HepG2 (cell line): ENCODE results near the gene AARS1. TPM values are rescaled to one million over a fixed set of nuclear protein-coding genes. Genes with fewer than 3 reads are reported as not detected.

Source experiments
- NR0B2 ChIP-seq: sonication (generic); formaldehyde crosslinking; IDR thresholded peaks from 2 replicates; pipeline ENCODE4 v1.4.0; 2020; ENCODE audit warnings: mild to moderate bottlenecking, missing genetic modification reagents
- TBX3 ChIP-seq: fragments of 450-650 bp; IDR thresholded peaks from 2 replicates; pipeline ENCODE4 v1.6.1; 2017; ENCODE audit warnings: antibody characterized with exemption, mild to moderate bottlenecking, inconsistent platforms, borderline replicate concordance
- U2AF1 ChIP-seq: fragments of 200-400 bp; formaldehyde crosslinking; optimal IDR thresholded peaks from 2 replicates; pipeline ENCODE3; 2017; ENCODE audit warnings: mild to moderate bottlenecking, low read depth, low read length
- ZIK1 ChIP-seq: sonication (generic); formaldehyde crosslinking; IDR thresholded peaks from 2 replicates; pipeline ENCODE4 v1.5.0; 2020; ENCODE audit warnings: mild to moderate bottlenecking, low read depth, missing genetic modification reagents, borderline replicate concordance
- ZNF383 ChIP-seq: sonication (generic); formaldehyde crosslinking; IDR thresholded peaks from 2 replicates; pipeline ENCODE4 v1.4.0; 2020; ENCODE audit warnings: missing genetic modification reagents, mild to moderate bottlenecking, borderline replicate concordance
- ZNF503 ChIP-seq: sonication (generic); formaldehyde crosslinking; IDR thresholded peaks from 2 replicates; pipeline ENCODE4 v1.4.0; 2020; ENCODE audit warnings: missing genetic modification reagents
- ZZZ3 ChIP-seq: sonication (generic); formaldehyde crosslinking; IDR thresholded peaks from 2 replicates; pipeline ENCODE4 v1.4.0; 2020; ENCODE audit warnings: missing genetic modification reagents, mild to moderate bottlenecking, borderline replicate concordance
- polyA plus RNA-seq, 8 experiments: library from polyadenylated mRNA; depleted of rRNA in 3 of 8; stranded (reverse) in 7 of 8; unstranded in 1 of 8; fragments of >200 nt; fragmentation: Illumina TruSeq in 4 of 8; extraction: Trizol in 4 of 8; gene quantifications; 2 replicates each; pipeline versions ENCODE4 v1.2.1 to v1.2.3, GENCODE V29; 2011 to 2016; ENCODE audit warnings: low read depth in 4 of 8, missing spikeins in 1 of 8, mixed read lengths in 1 of 8; ENCODE audit not compliant: insufficient read depth in 1 of 8
- total RNA-seq, 5 experiments: library from RNA; depleted of rRNA; stranded (reverse); fragments of >200 nt; fragmentation: Illumina TruSeq; extraction: Trizol; gene quantifications; 2 replicates each; pipeline ENCODE4 v1.2.3, GENCODE V29; 2016; ENCODE audit warnings: low read depth in 1 of 5
- TF ChIP-seq, protein P1 (sequence below): sonication (generic); formaldehyde crosslinking; IDR thresholded peaks from 2 replicates; pipeline ENCODE4 v1.4.0; 2020; ENCODE audit warnings: mild to moderate bottlenecking, missing genetic modification reagents
- TF ChIP-seq, protein P2 (sequence below): sonication (generic); IDR thresholded peaks from 2 replicates; pipeline ENCODE4 v1.6.1; 2016; ENCODE audit warnings: low read depth, borderline replicate concordance
- TF ChIP-seq, protein P3 (sequence below): sonication (generic); formaldehyde crosslinking; IDR thresholded peaks from 2 replicates; pipeline ENCODE4 v1.5.1; 2020; ENCODE audit warnings: mild to moderate bottlenecking, missing genetic modification reagents
- TF ChIP-seq, protein P4 (sequence below): sonication (generic); formaldehyde crosslinking; IDR thresholded peaks from 2 replicates; pipeline ENCODE4 v1.4.0; 2020; ENCODE audit warnings: missing genetic modification reagents

AARS1 gene
- total and polyA plus RNA-seq, 2 of the 13 experiments (the other 11 are each of a cell fraction or from before 2014, with no cell fraction given), result 107 to 132 TPM

GRCh38 chr16:70250748-70251628 lies 38.3 kb downstream of the AARS1 start (continued):
- TF ChIP-seq, protein P1, sequence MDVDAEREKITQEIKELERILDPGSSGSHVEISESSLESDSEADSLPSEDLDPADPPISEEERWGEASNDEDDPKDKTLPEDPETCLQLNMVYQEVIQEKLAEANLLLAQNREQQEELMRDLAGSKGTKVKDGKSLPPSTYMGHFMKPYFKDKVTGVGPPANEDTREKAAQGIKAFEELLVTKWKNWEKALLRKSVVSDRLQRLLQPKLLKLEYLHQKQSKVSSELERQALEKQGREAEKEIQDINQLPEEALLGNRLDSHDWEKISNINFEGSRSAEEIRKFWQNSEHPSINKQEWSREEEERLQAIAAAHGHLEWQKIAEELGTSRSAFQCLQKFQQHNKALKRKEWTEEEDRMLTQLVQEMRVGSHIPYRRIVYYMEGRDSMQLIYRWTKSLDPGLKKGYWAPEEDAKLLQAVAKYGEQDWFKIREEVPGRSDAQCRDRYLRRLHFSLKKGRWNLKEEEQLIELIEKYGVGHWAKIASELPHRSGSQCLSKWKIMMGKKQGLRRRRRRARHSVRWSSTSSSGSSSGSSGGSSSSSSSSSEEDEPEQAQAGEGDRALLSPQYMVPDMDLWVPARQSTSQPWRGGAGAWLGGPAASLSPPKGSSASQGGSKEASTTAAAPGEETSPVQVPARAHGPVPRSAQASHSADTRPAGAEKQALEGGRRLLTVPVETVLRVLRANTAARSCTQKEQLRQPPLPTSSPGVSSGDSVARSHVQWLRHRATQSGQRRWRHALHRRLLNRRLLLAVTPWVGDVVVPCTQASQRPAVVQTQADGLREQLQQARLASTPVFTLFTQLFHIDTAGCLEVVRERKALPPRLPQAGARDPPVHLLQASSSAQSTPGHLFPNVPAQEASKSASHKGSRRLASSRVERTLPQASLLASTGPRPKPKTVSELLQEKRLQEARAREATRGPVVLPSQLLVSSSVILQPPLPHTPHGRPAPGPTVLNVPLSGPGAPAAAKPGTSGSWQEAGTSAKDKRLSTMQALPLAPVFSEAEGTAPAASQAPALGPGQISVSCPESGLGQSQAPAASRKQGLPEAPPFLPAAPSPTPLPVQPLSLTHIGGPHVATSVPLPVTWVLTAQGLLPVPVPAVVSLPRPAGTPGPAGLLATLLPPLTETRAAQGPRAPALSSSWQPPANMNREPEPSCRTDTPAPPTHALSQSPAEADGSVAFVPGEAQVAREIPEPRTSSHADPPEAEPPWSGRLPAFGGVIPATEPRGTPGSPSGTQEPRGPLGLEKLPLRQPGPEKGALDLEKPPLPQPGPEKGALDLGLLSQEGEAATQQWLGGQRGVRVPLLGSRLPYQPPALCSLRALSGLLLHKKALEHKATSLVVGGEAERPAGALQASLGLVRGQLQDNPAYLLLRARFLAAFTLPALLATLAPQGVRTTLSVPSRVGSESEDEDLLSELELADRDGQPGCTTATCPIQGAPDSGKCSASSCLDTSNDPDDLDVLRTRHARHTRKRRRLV (CRISPR knock-in tag), result no peak
- 0 out of 2 replicates have a peak, but pooled peaks have one; percentile 85 for TF ChIP-seq ZZZ3
- TF ChIP-seq, protein P2, sequence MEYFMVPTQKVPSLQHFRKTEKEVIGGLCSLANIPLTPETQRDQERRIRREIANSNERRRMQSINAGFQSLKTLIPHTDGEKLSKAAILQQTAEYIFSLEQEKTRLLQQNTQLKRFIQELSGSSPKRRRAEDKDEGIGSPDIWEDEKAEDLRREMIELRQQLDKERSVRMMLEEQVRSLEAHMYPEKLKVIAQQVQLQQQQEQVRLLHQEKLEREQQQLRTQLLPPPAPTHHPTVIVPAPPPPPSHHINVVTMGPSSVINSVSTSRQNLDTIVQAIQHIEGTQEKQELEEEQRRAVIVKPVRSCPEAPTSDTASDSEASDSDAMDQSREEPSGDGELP, result peak; percentile 58; the same call in 1 of the 2 replicates
- no peak for TF ChIP-seq ZNF503 (CRISPR knock-in tag)
- TF ChIP-seq, protein P3, sequence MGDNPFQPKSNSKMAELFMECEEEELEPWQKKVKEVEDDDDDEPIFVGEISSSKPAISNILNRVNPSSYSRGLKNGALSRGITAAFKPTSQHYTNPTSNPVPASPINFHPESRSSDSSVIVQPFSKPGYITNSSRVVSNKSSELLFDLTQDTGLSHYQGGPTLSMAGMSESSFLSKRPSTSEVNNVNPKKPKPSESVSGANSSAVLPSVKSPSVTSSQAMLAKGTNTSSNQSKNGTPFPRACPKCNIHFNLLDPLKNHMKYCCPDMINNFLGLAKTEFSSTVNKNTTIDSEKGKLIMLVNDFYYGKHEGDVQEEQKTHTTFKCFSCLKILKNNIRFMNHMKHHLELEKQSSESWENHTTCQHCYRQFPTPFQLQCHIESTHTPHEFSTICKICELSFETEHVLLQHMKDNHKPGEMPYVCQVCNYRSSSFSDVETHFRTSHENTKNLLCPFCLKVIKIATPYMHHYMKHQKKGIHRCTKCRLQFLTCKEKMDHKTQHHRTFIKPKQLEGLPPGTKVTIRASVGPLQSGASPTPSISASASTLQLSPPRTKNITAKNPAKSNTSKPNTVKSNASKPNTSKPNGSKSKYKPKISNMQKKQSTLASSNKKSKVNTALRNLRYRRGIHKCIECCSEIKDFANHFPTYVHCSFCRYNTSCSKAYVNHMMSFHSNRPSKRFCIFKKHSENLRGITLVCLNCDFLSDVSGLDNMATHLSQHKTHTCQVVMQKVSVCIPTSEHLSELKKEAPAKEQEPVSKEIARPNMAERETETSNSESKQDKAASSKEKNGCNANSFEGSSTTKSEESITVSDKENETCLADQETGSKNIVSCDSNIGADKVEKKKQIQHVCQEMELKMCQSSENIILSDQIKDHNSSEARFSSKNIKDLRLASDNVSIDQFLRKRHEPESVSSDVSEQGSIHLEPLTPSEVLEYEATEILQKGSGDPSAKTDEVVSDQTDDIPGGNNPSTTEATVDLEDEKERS (CRISPR knock-in tag), result no peak
- no peak for TF ChIP-seq TBX3
- TF ChIP-seq U2AF1, result no peak
- TF ChIP-seq NR0B2 (CRISPR knock-in tag), result peak; percentile 95
- peak; percentile 20; the same call in 1 of the 2 replicates for TF ChIP-seq ZIK1 (CRISPR knock-in tag)
- peak; percentile 42; the same call in 1 of the 2 replicates for TF ChIP-seq ZNF383
- TF ChIP-seq, protein P4, sequence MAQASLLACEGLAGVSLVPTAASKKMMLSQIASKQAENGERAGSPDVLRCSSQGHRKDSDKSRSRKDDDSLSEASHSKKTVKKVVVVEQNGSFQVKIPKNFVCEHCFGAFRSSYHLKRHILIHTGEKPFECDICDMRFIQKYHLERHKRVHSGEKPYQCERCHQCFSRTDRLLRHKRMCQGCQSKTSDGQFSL (CRISPR knock-in tag), result no peak
- TF ChIP-seq, all 625 proteins: peak for 221
